HepG2 (cell line): ENCODE data around the gene ST3GAL4. TPM values are rescaled to one million over a fixed set of nuclear protein-coding genes. Genes with fewer than 3 reads are reported as not detected.
A peak's percentile ranks its signal among the peaks of the same experiment; 100 is the strongest.

Experiments used
- CBX1 ChIP-seq: IDR thresholded peaks from one replicate; pipeline ENCODE4 v1.6.1; 2016; ENCODE audit warnings: antibody characterized with exemption, low read depth
- FOXC1 ChIP-seq: sonication (generic); formaldehyde crosslinking; IDR thresholded peaks from 2 replicates; pipeline ENCODE4 v1.8.0; 2022; ENCODE audit warnings: mild to moderate bottlenecking, missing genetic modification reagents, borderline replicate concordance
- GATA4 ChIP-seq: sonication (generic); IDR thresholded peaks from 2 replicates; pipeline ENCODE4 v1.6.1; 2016; ENCODE audit warnings: antibody characterized with exemption, low read depth, borderline replicate concordance
- HNF4A ChIP-seq: sonication (generic); formaldehyde crosslinking; IDR thresholded peaks from 2 replicates; pipeline ENCODE4 v1.4.0; 2020; ENCODE audit warnings: missing genetic modification reagents
- ISX ChIP-seq: sonication (generic); formaldehyde crosslinking; conservative IDR thresholded peaks from 2 replicates; pipeline ENCODE4 v1.5.0; 2020; ENCODE audit warnings: missing genetic modification reagents
- JUND ChIP-seq: sonication (generic); formaldehyde crosslinking; IDR thresholded peaks from 2 replicates; pipeline ENCODE4 v1.8.0; 2022; ENCODE audit warnings: mild to moderate bottlenecking, missing genetic modification reagents
- MAZ ChIP-seq, 2 experiments: sonication (generic) in 1 of 2; formaldehyde crosslinking in 1 of 2; IDR thresholded peaks; 2 replicates each; pipeline versions ENCODE4 v1.5.0 to v1.6.1; 2012 to 2020; ENCODE audit warnings: low read depth in 2 of 2, mild to moderate bottlenecking in 2 of 2, borderline replicate concordance in 1 of 2, improper control_type of control experiment in 1 of 2, low read length in 1 of 2, missing genetic modification reagents in 1 of 2, moderate library complexity in 1 of 2
- MYC ChIP-seq: sonication (generic); formaldehyde crosslinking; IDR thresholded peaks from 2 replicates; pipeline ENCODE4 v1.9.0; 2021; ENCODE audit warnings: missing genetic modification reagents, borderline replicate concordance
- POLR2A ChIP-seq, 2 experiments: IDR thresholded peaks; 2 replicates each; pipeline ENCODE4 v1.6.1; 2011; ENCODE audit warnings: low read depth in 2 of 2, low read length in 2 of 2, mild to moderate bottlenecking in 1 of 2, moderate library complexity in 1 of 2; ENCODE audit not compliant: insufficient read depth in 1 of 2
- SATB2 ChIP-seq: sonication (generic); formaldehyde crosslinking; IDR thresholded peaks from 2 replicates; pipeline ENCODE4 v1.5.0; 2020; ENCODE audit warnings: missing genetic modification reagents
- SMAD3 ChIP-seq: sonication (generic); formaldehyde crosslinking; IDR thresholded peaks from 2 replicates; pipeline ENCODE4 v1.4.0; 2020; ENCODE audit warnings: missing genetic modification reagents
- SP4 ChIP-seq: sonication (generic); formaldehyde crosslinking; IDR thresholded peaks from 2 replicates; pipeline ENCODE4 v1.8.1; 2023; ENCODE audit warnings: mild to moderate bottlenecking, missing genetic modification reagents
- SRSF1 ChIP-seq: fragments of 200-400 bp; formaldehyde crosslinking; optimal IDR thresholded peaks from 2 replicates; pipeline ENCODE3; 2017; ENCODE audit warnings: mild to moderate bottlenecking, low read depth, low read length, moderate library complexity
- ZBTB7A ChIP-seq: sonication (generic); formaldehyde crosslinking; IDR thresholded peaks from 2 replicates; pipeline ENCODE4 v1.8.0; 2022; ENCODE audit warnings: mild to moderate bottlenecking, missing genetic modification reagents
- ZC3H13 ChIP-seq: sonication (generic); formaldehyde crosslinking; IDR thresholded peaks from 2 replicates; pipeline ENCODE4 v1.8.1; 2023; ENCODE audit warnings: mild to moderate bottlenecking, missing genetic modification reagents, moderate library complexity
- ZFP41 ChIP-seq: sonication (generic); formaldehyde crosslinking; IDR thresholded peaks from 2 replicates; pipeline ENCODE4 v1.4.0; 2020; ENCODE audit warnings: mild to moderate bottlenecking, missing genetic modification reagents, borderline replicate concordance
- ZNF543 ChIP-seq: sonication (generic); formaldehyde crosslinking; IDR thresholded peaks from 2 replicates; pipeline ENCODE4 v1.4.0; 2020; ENCODE audit warnings: mild to moderate bottlenecking, missing genetic modification reagents
- polyA plus RNA-seq, 8 experiments: library from polyadenylated mRNA; depleted of rRNA in 3 of 8; stranded (reverse) in 7 of 8; unstranded in 1 of 8; fragments of >200 nt; fragmentation: Illumina TruSeq in 4 of 8; extraction: Trizol in 4 of 8; gene quantifications; 2 replicates each; pipeline versions ENCODE4 v1.2.1 to v1.2.3, GENCODE V29; 2011 to 2016; ENCODE audit warnings: low read depth in 4 of 8, missing spikeins in 1 of 8, mixed read lengths in 1 of 8; ENCODE audit not compliant: insufficient read depth in 1 of 8
- total RNA-seq, 5 experiments: library from RNA; depleted of rRNA; stranded (reverse); fragments of >200 nt; fragmentation: Illumina TruSeq; extraction: Trizol; gene quantifications; 2 replicates each; pipeline ENCODE4 v1.2.3, GENCODE V29; 2016; ENCODE audit warnings: low read depth in 1 of 5
- TF ChIP-seq, protein P1 (sequence below): sonication (generic); formaldehyde crosslinking; IDR thresholded peaks from 2 replicates; pipeline ENCODE4 v1.9.0; 2022; ENCODE audit warnings: low read depth, missing genetic modification reagents
- TF ChIP-seq, protein P2 (sequence below): IDR thresholded peaks from 2 replicates; pipeline ENCODE4 v1.6.1; 2018; ENCODE audit warnings: missing genetic modification reagents
- TF ChIP-seq, protein P3 (sequence below): sonication (generic); formaldehyde crosslinking; IDR thresholded peaks from 2 replicates; pipeline ENCODE4 v1.4.0; 2020; ENCODE audit warnings: mild to moderate bottlenecking, missing genetic modification reagents
- TF ChIP-seq, protein P4 (sequence below): sonication (generic); formaldehyde crosslinking; IDR thresholded peaks from 2 replicates; pipeline ENCODE4 v1.8.0; 2022; ENCODE audit warnings: low read depth, missing genetic modification reagents

ST3GAL4 gene
- total and polyA plus RNA-seq, 2 of the 13 experiments (the other 11 are each of a cell fraction or from before 2014, with no cell fraction given) = 9.1 to 13.3 TPM

DNA sequence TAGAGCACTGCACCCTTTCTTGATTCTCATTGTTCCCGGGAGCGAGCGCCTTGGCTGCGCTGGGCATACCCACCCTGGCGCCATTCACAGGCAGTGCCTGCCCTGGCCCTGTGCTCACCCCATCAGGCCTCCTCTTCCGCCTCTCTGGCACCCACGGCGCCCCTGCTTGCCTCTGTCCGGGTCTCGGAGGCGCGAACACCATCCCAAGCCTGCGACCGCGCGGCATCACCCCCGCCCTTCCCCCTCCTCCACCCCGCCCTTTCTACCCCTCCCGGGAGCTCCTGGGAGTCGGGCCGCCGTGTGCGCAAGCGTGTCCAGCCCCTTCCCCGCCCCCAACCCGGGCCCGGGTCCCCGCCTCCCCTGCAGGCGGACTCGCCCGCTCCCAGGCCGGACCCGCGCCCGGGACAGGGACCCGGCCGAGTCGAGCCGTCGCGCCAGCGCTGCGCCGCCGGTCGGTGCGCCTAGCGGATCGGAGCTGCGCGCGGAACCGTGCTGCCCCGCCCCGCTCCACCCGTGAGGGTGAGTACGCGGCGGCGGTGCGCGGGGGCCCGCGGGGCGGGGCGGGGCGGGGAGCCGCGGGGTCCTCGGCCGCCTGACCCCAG, at the start of gene ST3GAL4 (continued):
- TF ChIP-seq, protein P1, sequence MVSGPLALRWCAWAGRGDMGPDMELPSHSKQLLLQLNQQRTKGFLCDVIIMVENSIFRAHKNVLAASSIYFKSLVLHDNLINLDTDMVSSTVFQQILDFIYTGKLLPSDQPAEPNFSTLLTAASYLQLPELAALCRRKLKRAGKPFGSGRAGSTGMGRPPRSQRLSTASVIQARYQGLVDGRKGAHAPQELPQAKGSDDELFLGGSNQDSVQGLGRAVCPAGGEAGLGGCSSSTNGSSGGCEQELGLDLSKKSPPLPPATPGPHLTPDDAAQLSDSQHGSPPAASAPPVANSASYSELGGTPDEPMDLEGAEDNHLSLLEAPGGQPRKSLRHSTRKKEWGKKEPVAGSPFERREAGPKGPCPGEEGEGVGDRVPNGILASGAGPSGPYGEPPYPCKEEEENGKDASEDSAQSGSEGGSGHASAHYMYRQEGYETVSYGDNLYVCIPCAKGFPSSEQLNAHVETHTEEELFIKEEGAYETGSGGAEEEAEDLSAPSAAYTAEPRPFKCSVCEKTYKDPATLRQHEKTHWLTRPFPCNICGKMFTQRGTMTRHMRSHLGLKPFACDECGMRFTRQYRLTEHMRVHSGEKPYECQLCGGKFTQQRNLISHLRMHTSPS = no peak; the same call in 1 of the 2 replicates
- TF ChIP-seq CBX1 (no peak), JUND (CRISPR knock-in tag) (no peak), SP4 (no peak; the same call in 1 of the 2 replicates), SMAD3 (CRISPR knock-in tag) (no peak), MYC (0 out of 2 replicates have a peak, but pooled peaks have one; percentile 13), FOXC1 (CRISPR knock-in tag) (no peak), ZC3H13 (CRISPR knock-in tag) (no peak), ZBTB7A (no peak), GATA4 (no peak), SATB2 (no peak), POLR2A (IDR thresholded peaks at IDR 0.05; ENCODE audit: insufficient read depth in 1 of 2, low read depth in 2 of 2, low read length in 2 of 2) (peak in 1 of 2 experiments; percentile 64; a peak in 2 of 4 replicates), SRSF1 (no peak), MAZ (IDR thresholded peaks at IDR 0.05; ENCODE audit: borderline replicate concordance, low read depth, low read length) (peak; percentile 96), MAZ (CRISPR knock-in tag; IDR thresholded peaks at IDR 0.05; ENCODE audit: low read depth) (0 out of 2 replicates have a peak, but pooled peaks have one; percentile 24), ZNF543 (CRISPR knock-in tag) (peak; percentile 63; the same call in 1 of the 2 replicates), HNF4A (CRISPR knock-in tag) (0 out of 2 replicates have a peak, but pooled peaks have one; percentile 16), ZFP41 (no peak), ISX (CRISPR knock-in tag) (no peak)
- TF ChIP-seq, protein P2, sequence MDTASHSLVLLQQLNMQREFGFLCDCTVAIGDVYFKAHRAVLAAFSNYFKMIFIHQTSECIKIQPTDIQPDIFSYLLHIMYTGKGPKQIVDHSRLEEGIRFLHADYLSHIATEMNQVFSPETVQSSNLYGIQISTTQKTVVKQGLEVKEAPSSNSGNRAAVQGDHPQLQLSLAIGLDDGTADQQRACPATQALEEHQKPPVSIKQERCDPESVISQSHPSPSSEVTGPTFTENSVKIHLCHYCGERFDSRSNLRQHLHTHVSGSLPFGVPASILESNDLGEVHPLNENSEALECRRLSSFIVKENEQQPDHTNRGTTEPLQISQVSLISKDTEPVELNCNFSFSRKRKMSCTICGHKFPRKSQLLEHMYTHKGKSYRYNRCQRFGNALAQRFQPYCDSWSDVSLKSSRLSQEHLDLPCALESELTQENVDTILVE = peak; percentile 25; the same call in 1 of the 2 replicates
- TF ChIP-seq, protein P3, sequence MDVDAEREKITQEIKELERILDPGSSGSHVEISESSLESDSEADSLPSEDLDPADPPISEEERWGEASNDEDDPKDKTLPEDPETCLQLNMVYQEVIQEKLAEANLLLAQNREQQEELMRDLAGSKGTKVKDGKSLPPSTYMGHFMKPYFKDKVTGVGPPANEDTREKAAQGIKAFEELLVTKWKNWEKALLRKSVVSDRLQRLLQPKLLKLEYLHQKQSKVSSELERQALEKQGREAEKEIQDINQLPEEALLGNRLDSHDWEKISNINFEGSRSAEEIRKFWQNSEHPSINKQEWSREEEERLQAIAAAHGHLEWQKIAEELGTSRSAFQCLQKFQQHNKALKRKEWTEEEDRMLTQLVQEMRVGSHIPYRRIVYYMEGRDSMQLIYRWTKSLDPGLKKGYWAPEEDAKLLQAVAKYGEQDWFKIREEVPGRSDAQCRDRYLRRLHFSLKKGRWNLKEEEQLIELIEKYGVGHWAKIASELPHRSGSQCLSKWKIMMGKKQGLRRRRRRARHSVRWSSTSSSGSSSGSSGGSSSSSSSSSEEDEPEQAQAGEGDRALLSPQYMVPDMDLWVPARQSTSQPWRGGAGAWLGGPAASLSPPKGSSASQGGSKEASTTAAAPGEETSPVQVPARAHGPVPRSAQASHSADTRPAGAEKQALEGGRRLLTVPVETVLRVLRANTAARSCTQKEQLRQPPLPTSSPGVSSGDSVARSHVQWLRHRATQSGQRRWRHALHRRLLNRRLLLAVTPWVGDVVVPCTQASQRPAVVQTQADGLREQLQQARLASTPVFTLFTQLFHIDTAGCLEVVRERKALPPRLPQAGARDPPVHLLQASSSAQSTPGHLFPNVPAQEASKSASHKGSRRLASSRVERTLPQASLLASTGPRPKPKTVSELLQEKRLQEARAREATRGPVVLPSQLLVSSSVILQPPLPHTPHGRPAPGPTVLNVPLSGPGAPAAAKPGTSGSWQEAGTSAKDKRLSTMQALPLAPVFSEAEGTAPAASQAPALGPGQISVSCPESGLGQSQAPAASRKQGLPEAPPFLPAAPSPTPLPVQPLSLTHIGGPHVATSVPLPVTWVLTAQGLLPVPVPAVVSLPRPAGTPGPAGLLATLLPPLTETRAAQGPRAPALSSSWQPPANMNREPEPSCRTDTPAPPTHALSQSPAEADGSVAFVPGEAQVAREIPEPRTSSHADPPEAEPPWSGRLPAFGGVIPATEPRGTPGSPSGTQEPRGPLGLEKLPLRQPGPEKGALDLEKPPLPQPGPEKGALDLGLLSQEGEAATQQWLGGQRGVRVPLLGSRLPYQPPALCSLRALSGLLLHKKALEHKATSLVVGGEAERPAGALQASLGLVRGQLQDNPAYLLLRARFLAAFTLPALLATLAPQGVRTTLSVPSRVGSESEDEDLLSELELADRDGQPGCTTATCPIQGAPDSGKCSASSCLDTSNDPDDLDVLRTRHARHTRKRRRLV (CRISPR knock-in tag) = no peak
- TF ChIP-seq, protein P4, sequence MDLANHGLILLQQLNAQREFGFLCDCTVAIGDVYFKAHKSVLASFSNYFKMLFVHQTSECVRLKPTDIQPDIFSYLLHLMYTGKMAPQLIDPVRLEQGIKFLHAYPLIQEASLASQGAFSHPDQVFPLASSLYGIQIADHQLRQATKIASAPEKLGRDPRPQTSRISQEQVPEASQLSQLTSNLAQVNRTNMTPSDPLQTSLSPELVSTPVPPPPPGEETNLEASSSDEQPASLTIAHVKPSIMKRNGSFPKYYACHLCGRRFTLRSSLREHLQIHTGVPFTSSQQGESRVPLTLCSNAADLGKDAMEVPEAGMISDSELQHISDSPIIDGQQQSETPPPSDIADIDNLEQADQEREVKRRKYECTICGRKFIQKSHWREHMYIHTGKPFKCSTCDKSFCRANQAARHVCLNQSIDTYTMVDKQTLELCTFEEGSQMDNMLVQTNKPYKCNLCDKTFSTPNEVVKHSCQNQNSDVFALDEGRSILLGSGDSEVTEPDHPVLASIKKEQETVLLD (CRISPR knock-in tag) = peak; percentile 74
